ENCODE results near the gene PI4K2A. TPM values are rescaled to one million over a fixed set of nuclear protein-coding genes. Genes with fewer than 3 reads are reported as not detected.
"Not testable (repeated sequence)": the region's sequence is repeated elsewhere in the genome, so short reads cannot be mapped to it uniquely, and the experiment has no call there.

PI4K2A gene
- total RNA-seq, 1 donor from 2014 or later = 17.4 TPM

GRCh38 chr10:97685395-97685958, 45.0 kb downstream of the PI4K2A start:
- Mint-ChIP-seq H3K4me1 (ENCODE audit: low read depth) (peaks cover 17% of the 10 kb centered on the region), H3K27me3 (ENCODE audit: low read depth) (no peaks in the 10 kb centered on the region), H3K4me3 (ENCODE audit: low read depth) (no peak overlapping the region), H3K36me3 (ENCODE audit: low read depth) (no peaks in the 10 kb centered on the region), H3K27ac (no peak overlapping the region), H3K9me3 (no peaks in the 10 kb centered on the region)
- no peak for DNase-seq (ENCODE audit: low spot score)
- intact Hi-C loops (cut with micrococcal nuclease) = loop anchor here (5.0 kb wide), 1 partner anchor 43 kb away; the partner anchor contains the start of gene PI4K2A

- H3K4me3 Mint-ChIP-seq (ENCODE audit: low read depth) = peak overlapping the region; percentile 75
- H3K27me3 Mint-ChIP-seq (ENCODE audit: low read depth) = no peaks in the 10 kb centered on the region
- intact Hi-C loops (cut with micrococcal nuclease) = loop anchor here (5.0 kb wide), 1 partner anchor 44 kb away; the partner anchor contains the start of gene PI4K2A
- H3K9me3 Mint-ChIP-seq = no peaks in the 10 kb centered on the region
- H3K36me3 Mint-ChIP-seq (ENCODE audit: low read depth) = no peaks in the 10 kb centered on the region
- no peak overlapping the region for H3K27ac Mint-ChIP-seq
- DNase-seq (ENCODE audit: low spot score) = no peak
- H3K4me1 Mint-ChIP-seq (ENCODE audit: low read depth) = peaks cover 17% of the 10 kb centered on the region
Observed at GRCh38 chr10:97686301-97686961, 46.0 kb downstream of the PI4K2A start.

GRCh38 chr10:97686962-97687784, 46.7 kb downstream of the PI4K2A start, which contains the start of gene AVPI1:
TSS of gene AVPI1 (minus strand) at chr10:97687241. CDS start at chr10:97679905, 7,336 bp downstream.
- intact Hi-C loops (cut with micrococcal nuclease) = loop anchor here (1.0 to 5.0 kb wide), 2 partner anchors 45 to 50 kb away; partner anchors contain the start of genes PI4K2A and ZFYVE27
- Mint-ChIP-seq H3K9me3 (no peaks in the 10 kb centered on the region), H3K4me3 (ENCODE audit: low read depth) (peak within 1 kb of the TSS; percentile 75), H3K4me1 (ENCODE audit: low read depth) (peaks cover 17% of the 10 kb centered on the region), H3K27me3 (ENCODE audit: low read depth) (no peaks in the 10 kb centered on the region), H3K36me3 (ENCODE audit: low read depth) (no peaks in the 10 kb centered on the region), H3K27ac (peak within 1 kb of the TSS; percentile 28)
- peak; percentile 93 for DNase-seq (ENCODE audit: low spot score)

GRCh38 chr10:97687785-97688781, 47.6 kb downstream of the PI4K2A start:
- Mint-ChIP-seq H3K4me3 (ENCODE audit: low read depth) (peak overlapping the region; percentile 68), H3K4me1 (ENCODE audit: low read depth) (peaks cover 17% of the 10 kb centered on the region)
- DNase-seq (ENCODE audit: low spot score) = no peak

GRCh38 chr10:97689559-97690020, 49.1 kb downstream of the PI4K2A start:
- H3K4me3 Mint-ChIP-seq (ENCODE audit: low read depth) = no peak overlapping the region
- H3K27ac Mint-ChIP-seq = no peak overlapping the region
- no peak for DNase-seq (ENCODE audit: low spot score)
- H3K27me3 Mint-ChIP-seq (ENCODE audit: low read depth) = peaks cover 3% of the 10 kb centered on the region
- no peaks in the 10 kb centered on the region for H3K9me3 Mint-ChIP-seq
- no peaks in the 10 kb centered on the region for H3K36me3 Mint-ChIP-seq (ENCODE audit: low read depth)
- H3K4me1 Mint-ChIP-seq (ENCODE audit: low read depth) = peaks cover 17% of the 10 kb centered on the region
- intact Hi-C loops (cut with micrococcal nuclease) = loop anchor here (5.0 kb wide), 1 partner anchor 47 kb away; the partner anchor contains the start of gene PI4K2A

More at GRCh38 chr10:97687785-97688781, 47.6 kb downstream of the PI4K2A start:
- Mint-ChIP-seq H3K27me3 (ENCODE audit: low read depth) (peaks cover 3% of the 10 kb centered on the region), H3K36me3 (ENCODE audit: low read depth) (no peaks in the 10 kb centered on the region), H3K27ac (peak overlapping the region; percentile 28), H3K9me3 (no peaks in the 10 kb centered on the region)
- intact Hi-C loops (cut with micrococcal nuclease) = loop anchor here (1.0 to 5.0 kb wide), 2 partner anchors 46 to 49 kb away; partner anchors contain the start of genes PI4K2A and ZFYVE27

- Mint-ChIP-seq H3K36me3 (ENCODE audit: low read depth) (no peaks in the 10 kb centered on the region), H3K9me3 (no peaks in the 10 kb centered on the region), H3K4me3 (ENCODE audit: low read depth) (no peak overlapping the region), H3K27ac (no peak overlapping the region), H3K4me1 (ENCODE audit: low read depth) (peaks cover 15% of the 10 kb centered on the region), H3K27me3 (ENCODE audit: low read depth) (peaks cover 3% of the 10 kb centered on the region)
- intact Hi-C loops (cut with micrococcal nuclease) = no loop called here
- no peak for DNase-seq (ENCODE audit: low spot score)
Observed at GRCh38 chr10:97690133-97690532, 49.7 kb downstream of the PI4K2A start.

- H3K36me3 Mint-ChIP-seq (ENCODE audit: low read depth); H3K27ac Mint-ChIP-seq; H3K9me3 Mint-ChIP-seq; H3K4me3 Mint-ChIP-seq (ENCODE audit: low read depth); intact Hi-C loops (cut with micrococcal nuclease); DNase-seq (ENCODE audit: low spot score); H3K27me3 Mint-ChIP-seq (ENCODE audit: low read depth); H3K4me1 Mint-ChIP-seq (ENCODE audit: low read depth): not testable (repeated sequence)
Observed at GRCh38 chr10:97698072-97698655, 57.7 kb downstream of the PI4K2A start.

GRCh38 chr10:97701438-97702069, 61.1 kb downstream of the PI4K2A start:
- DNase-seq (ENCODE audit: low spot score) = peak; percentile 34
- H3K27ac Mint-ChIP-seq = no peak overlapping the region
- no peaks in the 10 kb centered on the region for H3K4me1 Mint-ChIP-seq (ENCODE audit: low read depth)
- peaks cover 8% of the 10 kb centered on the region for H3K27me3 Mint-ChIP-seq (ENCODE audit: low read depth)
- no peak overlapping the region for H3K4me3 Mint-ChIP-seq (ENCODE audit: low read depth)
- no peaks in the 10 kb centered on the region for H3K9me3 Mint-ChIP-seq
- H3K36me3 Mint-ChIP-seq (ENCODE audit: low read depth) = no peaks in the 10 kb centered on the region
- intact Hi-C loops (cut with micrococcal nuclease) = loop anchor here (2.0 kb wide), 1 partner anchor 29 kb away; no protein-coding TSS in a partner anchor

- Mint-ChIP-seq H3K4me1 (ENCODE audit: low read depth) (no peaks in the 10 kb centered on the region), H3K27me3 (ENCODE audit: low read depth) (peaks cover 10% of the 10 kb centered on the region), H3K27ac (no peak overlapping the region), H3K4me3 (ENCODE audit: low read depth) (no peak overlapping the region), H3K9me3 (no peaks in the 10 kb centered on the region), H3K36me3 (ENCODE audit: low read depth) (no peaks in the 10 kb centered on the region)
- intact Hi-C loops (cut with micrococcal nuclease) = no loop called here
- DNase-seq (ENCODE audit: low spot score) = no peak
Observed at GRCh38 chr10:97703398-97704067, 63.1 kb downstream of the PI4K2A start.

- intact Hi-C loops (cut with micrococcal nuclease) = no loop called here
- no peak overlapping the region for H3K4me3 Mint-ChIP-seq (ENCODE audit: low read depth)
Observed at GRCh38 chr10:97704341-97704740, 63.9 kb downstream of the PI4K2A start.

More at GRCh38 chr10:97704341-97704740, 63.9 kb downstream of the PI4K2A start:
- H3K9me3 Mint-ChIP-seq = no peaks in the 10 kb centered on the region
- no peaks in the 10 kb centered on the region for H3K36me3 Mint-ChIP-seq (ENCODE audit: low read depth)
- peaks cover 16% of the 10 kb centered on the region for H3K27me3 Mint-ChIP-seq (ENCODE audit: low read depth)
- no peak for DNase-seq (ENCODE audit: low spot score)
- H3K4me1 Mint-ChIP-seq (ENCODE audit: low read depth) = peaks cover under 1% of the 10 kb centered on the region
- H3K27ac Mint-ChIP-seq = no peak overlapping the region

Data from activated T-helper 2 cell treated with anti-CD3 and anti-CD28 coated beads, Interferon-gamma antibody, Interleukin-2, Interleukin-4, amounts not matched to agents 10 μg/mL and 5 μg/mL and 100 μg/mL, durations not matched to agents 14 hours and 24 hours and 36 hours (primary cell).